B cell (primary cell): Measurements from ENCODE around the gene PRR3. TPM values are rescaled to one million over a fixed set of nuclear protein-coding genes. Genes with fewer than 3 reads are reported as not detected.

Experiments used
- ATAC-seq: fragments of 200-7000 bp; cut with Tn5 transposase; one replicate; pipeline ENCODE4 v1.10.0; 2021; ENCODE audit warnings: low read depth, mild to moderate bottlenecking, moderate number of reproducible peaks, moderate library complexity
- CTCF ChIA-PET: fragments of 350-600 bp; sonication (Branson Sonifier 250); formaldehyde crosslinking; loops from one replicate; lab custom pipeline; 2021; ENCODE audit warnings: antibody characterized with exemption, inconsistent platforms; lab: Charles Lee
- POLR2A ChIA-PET: fragments of 350-600 bp; sonication (Branson Sonifier 250); formaldehyde crosslinking; loops from one replicate; lab custom pipeline; 2021; ENCODE audit warnings: antibody characterized with exemption; lab: Charles Lee
- DNase-seq: peaks from one replicate; pipeline ENCODE4 v3.0.0; 2013
- H2AFZ ChIP-seq: 2 replicates; pipeline ENCODE4 v1.6.1; 2012; ENCODE audit warnings: mild to moderate bottlenecking, low read depth, low read length; ENCODE audit not compliant: insufficient read depth, poor library complexity, severe bottlenecking
- H3K27ac ChIP-seq, 2 donors: 1 replicate in 1 of 2; 2 replicates in 1 of 2; pipeline ENCODE4 v1.5.1; 2012 to 2013; ENCODE audit warnings: low read length in 2 of 2, mild to moderate bottlenecking in 2 of 2, moderate library complexity in 1 of 2
- H3K27me3 ChIP-seq, 4 experiments: fragments of 200-600 bp in 1 of 4; sonication (generic) in 1 of 4; replicated peaks in 1 of 4; 1 replicate in 2 of 4; 2 replicates in 2 of 4; pipeline versions ENCODE4 v1.6.1 to v1.7.0; 2013 to 2016; ENCODE audit warnings: low read length in 3 of 4, mild to moderate bottlenecking in 2 of 4, mixed read lengths in 1 of 4, moderate library complexity in 1 of 4; ENCODE audit not compliant: insufficient read depth in 4 of 4, control insufficient read depth in 3 of 4; ENCODE audit errors: control extremely low read depth in 1 of 4
- H3K36me3 ChIP-seq, 2 experiments: replicated peaks in 1 of 2; 1 replicate in 1 of 2; 2 replicates in 1 of 2; pipeline versions ENCODE4 v1.6.1 to v1.7.1; 2013; ENCODE audit warnings: low read length in 1 of 2; ENCODE audit not compliant: insufficient read depth in 2 of 2, control insufficient read depth in 1 of 2; ENCODE audit errors: control extremely low read depth in 1 of 2, extremely low read depth in 1 of 2
- H3K4me1 ChIP-seq, 2 donors: fragments of 200-600 bp in 1 of 2; sonication (generic) in 1 of 2; 1 replicate in 1 of 2; 2 replicates in 1 of 2; pipeline versions ENCODE4 v1.5.1 to v1.6.1; 2013 to 2017; ENCODE audit warnings: low read length in 2 of 2; ENCODE audit not compliant: control insufficient read depth in 2 of 2, insufficient read depth in 2 of 2
- H3K4me2 ChIP-seq: replicated peaks from 2 replicates; pipeline ENCODE3; 2012; ENCODE audit warnings: mild to moderate bottlenecking, low read depth, low read length; ENCODE audit not compliant: poor library complexity, severe bottlenecking
- H3K4me3 ChIP-seq, 5 experiments: fragments of 200-600 bp in 1 of 5; sonication (generic) in 1 of 5; 1 replicate in 3 of 5; 2 replicates in 2 of 5; pipeline versions ENCODE4 v1.5.1 to v1.7.0; 2011 to 2016; ENCODE audit warnings: low read length in 4 of 5, mild to moderate bottlenecking in 4 of 5, low read depth in 2 of 5, control low read depth in 1 of 5, moderate library complexity in 1 of 5; ENCODE audit not compliant: insufficient read depth in 1 of 5; ENCODE audit errors: control extremely low read depth in 1 of 5, extremely low read depth in 1 of 5
- H3K79me2 ChIP-seq: fragments of 200-600 bp; sonication (generic); one replicate; pipeline ENCODE4 v1.6.0; 2016; ENCODE audit warnings: low read length; ENCODE audit not compliant: control insufficient read depth, insufficient read depth
- H3K9ac ChIP-seq: fragments of 200-600 bp; sonication (generic); 2 replicates; pipeline ENCODE4 v1.6.1; 2017; ENCODE audit warnings: mild to moderate bottlenecking, low read length, moderate library complexity
- H3K9me3 ChIP-seq, 3 donors: one replicate each; pipeline versions ENCODE4 v1.6.1 to v1.7.1; 2013; ENCODE audit warnings: low read length in 2 of 3; ENCODE audit not compliant: control insufficient read depth in 2 of 3, insufficient read depth in 1 of 3; ENCODE audit errors: control extremely low read depth in 1 of 3
- H4K20me1 ChIP-seq: 2 replicates; pipeline ENCODE4 v1.6.0; 2012; ENCODE audit warnings: mild to moderate bottlenecking, low read length; ENCODE audit not compliant: insufficient read depth, control insufficient read depth, poor library complexity, severe bottlenecking
- H3K27ac Mint-ChIP-seq: one replicate; pipeline ENCODE4 v1.8.0; 2021; ENCODE audit warnings: mixed read lengths
- H3K27me3 Mint-ChIP-seq: one replicate; pipeline ENCODE4 v1.8.0; 2021; ENCODE audit warnings: mixed read lengths
- H3K4me1 Mint-ChIP-seq: one replicate; pipeline ENCODE4 v1.8.0; 2021; ENCODE audit warnings: mixed read lengths
- H3K4me3 Mint-ChIP-seq: one replicate; pipeline ENCODE4 v1.8.0; 2021; ENCODE audit warnings: mixed read lengths
- H3K9me3 Mint-ChIP-seq: one replicate; pipeline ENCODE4 v1.8.0; 2022; ENCODE audit warnings: mixed read lengths; ENCODE audit not compliant: insufficient read depth
- EZH2 ChIP-seq: IDR thresholded peaks from 2 replicates; pipeline ENCODE4 v1.6.1; 2012; ENCODE audit warnings: borderline replicate concordance, low read depth, mild to moderate bottlenecking, moderate library complexity, low read length; ENCODE audit not compliant: insufficient read depth, poor library complexity, severe bottlenecking
- WGBS: methylation state at CpG from one replicate; pipeline ENCODE4 v1.1.5; 2013; ENCODE audit warnings: missing lambda C conversion rate; ENCODE audit not compliant: insufficient coverage; 5-methylcytosine and 5-hydroxymethylcytosine counted together
- intact Hi-C: fragments of 100-400 bp; cut with micrococcal nuclease; formaldehyde crosslinking; loops from one replicate; pipeline ENCODE4 v1.10.0; 2022
- polyA plus RNA-seq: library from polyadenylated mRNA; depleted of rRNA; stranded (reverse); fragments of >200 nt; gene quantifications from 2 replicates; pipeline ENCODE4 v1.2.3, GENCODE V29; 2012
- total RNA-seq, 2 donors: library from RNA; stranded (reverse); fragments of 120-200 nt in 1 of 2; gene quantifications; 1 replicate in 1 of 2; 2 replicates in 1 of 2; pipeline versions ENCODE4 v1.2.3 to v1.2.4, GENCODE V29; 2013 to 2022
- TF ChIP-seq, protein P1 (sequence below): fragments of 200-600 bp; IDR thresholded peaks from one replicate; pipeline ENCODE4 v1.8.0; 2022; ENCODE audit warnings: antibody characterized with exemption, mild to moderate bottlenecking

PRR3 gene
- total and polyA plus RNA-seq, 2 donors (not counting 1 experiment from before 2014, with no cell fraction given), result 15.0 to 30.3 TPM

DNA sequence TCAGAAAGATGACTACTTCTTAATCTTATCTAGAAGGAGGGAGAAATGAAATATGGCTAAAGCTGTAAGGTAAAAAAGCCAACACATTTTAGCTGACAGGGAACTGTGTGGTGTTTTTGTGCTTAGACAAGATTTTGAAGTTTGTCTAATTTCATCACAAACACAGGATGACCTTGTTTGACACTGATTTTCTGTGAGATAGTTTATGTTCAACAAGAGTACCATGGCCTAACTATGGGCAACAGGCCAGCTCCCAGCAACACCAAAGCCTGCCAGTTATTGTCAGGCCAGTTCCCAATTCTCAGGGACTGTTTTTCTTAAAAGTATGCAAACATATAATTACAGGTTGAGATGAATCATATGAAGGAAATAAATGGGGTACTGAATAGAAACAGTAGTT is 8.7 kb downstream of the PRR3 start:
- Histone ChIP-seq H3K79me2 (peaks cover 33% of the 10 kb centered on the region), H3K27me3 (no peaks in the 10 kb centered on the region), H4K20me1 (no peaks in the 10 kb centered on the region), H3K36me3 (peaks cover 0 to 14% of the 10 kb centered on the region in 2 experiments), H3K4me3 (no peak overlapping the region), H3K9me3 (no peaks in the 10 kb centered on the region), H3K4me2 (no peak overlapping the region), H2AFZ (no peak overlapping the region), H3K27ac (no peak overlapping the region), H3K9ac (no peak overlapping the region), H3K4me1 (peaks cover 6 to 9% of the 10 kb centered on the region in 2 donors)
- ChIA-PET CTCF (interaction anchor here (0.9 to 3.6 kb wide), 7 partner anchors 15 to 164 kb away, joined by 3 to 15 read pairs (median 4); no protein-coding TSS in a partner anchor), POLR2A (interaction anchor here (0.6 to 1.5 kb wide), 2 partner anchors 9 to 64 kb away, joined by 4 to 5 read pairs; partner anchors contain the start of gene PRR3)
- ATAC-seq (no peak), DNase-seq (no peak)
- no peaks in the 10 kb centered on the region for H3K9me3 Mint-ChIP-seq
- intact Hi-C loops, result no loop called here
- TF ChIP-seq, protein P1, sequence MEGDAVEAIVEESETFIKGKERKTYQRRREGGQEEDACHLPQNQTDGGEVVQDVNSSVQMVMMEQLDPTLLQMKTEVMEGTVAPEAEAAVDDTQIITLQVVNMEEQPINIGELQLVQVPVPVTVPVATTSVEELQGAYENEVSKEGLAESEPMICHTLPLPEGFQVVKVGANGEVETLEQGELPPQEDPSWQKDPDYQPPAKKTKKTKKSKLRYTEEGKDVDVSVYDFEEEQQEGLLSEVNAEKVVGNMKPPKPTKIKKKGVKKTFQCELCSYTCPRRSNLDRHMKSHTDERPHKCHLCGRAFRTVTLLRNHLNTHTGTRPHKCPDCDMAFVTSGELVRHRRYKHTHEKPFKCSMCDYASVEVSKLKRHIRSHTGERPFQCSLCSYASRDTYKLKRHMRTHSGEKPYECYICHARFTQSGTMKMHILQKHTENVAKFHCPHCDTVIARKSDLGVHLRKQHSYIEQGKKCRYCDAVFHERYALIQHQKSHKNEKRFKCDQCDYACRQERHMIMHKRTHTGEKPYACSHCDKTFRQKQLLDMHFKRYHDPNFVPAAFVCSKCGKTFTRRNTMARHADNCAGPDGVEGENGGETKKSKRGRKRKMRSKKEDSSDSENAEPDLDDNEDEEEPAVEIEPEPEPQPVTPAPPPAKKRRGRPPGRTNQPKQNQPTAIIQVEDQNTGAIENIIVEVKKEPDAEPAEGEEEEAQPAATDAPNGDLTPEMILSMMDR, result no peak
- no peak for TF ChIP-seq EZH2
- peaks cover 14% of the 10 kb centered on the region for H3K4me1 Mint-ChIP-seq
- no peaks in the 10 kb centered on the region for H3K27me3 Mint-ChIP-seq
- no peak overlapping the region for H3K27ac Mint-ChIP-seq
- no peak overlapping the region for H3K4me3 Mint-ChIP-seq

DNA sequence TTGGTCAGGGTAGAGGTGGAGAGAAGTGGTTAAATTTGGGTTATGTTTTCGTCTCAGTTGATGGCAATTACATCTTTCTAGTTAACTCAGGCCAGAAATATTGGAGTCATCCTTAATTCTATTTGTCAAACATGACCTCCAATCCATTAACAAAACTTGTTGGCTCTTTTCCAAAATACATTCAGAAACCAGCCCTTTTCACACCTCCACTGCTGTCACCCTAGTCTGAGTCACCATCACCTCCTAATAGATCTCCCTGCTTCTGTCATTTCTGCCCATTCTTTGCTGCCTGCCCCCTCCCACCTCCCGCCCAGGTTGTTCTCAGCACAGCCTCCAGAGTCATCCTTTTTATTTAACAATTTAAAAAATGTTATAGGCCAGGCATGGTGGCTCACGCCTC is 11.2 kb downstream of the PRR3 start:
- Histone ChIP-seq H3K4me2 (no peak overlapping the region), H3K9ac (no peak overlapping the region), H3K36me3 (no peaks in the 10 kb centered on the region), H4K20me1 (peaks cover 15% of the 10 kb centered on the region), H3K27me3 (no peaks in the 10 kb centered on the region), H3K79me2 (peaks cover 43% of the 10 kb centered on the region), H3K4me3 (no peak overlapping the region), H3K27ac (no peak overlapping the region), H3K4me1 (peaks cover 21 to 26% of the 10 kb centered on the region in 2 donors), H3K9me3 (no peaks in the 10 kb centered on the region), H2AFZ (no peak overlapping the region)
- H3K4me1 Mint-ChIP-seq, result peaks cover 37% of the 10 kb centered on the region
- H3K4me3 Mint-ChIP-seq, result no peak overlapping the region
- ChIA-PET CTCF (no interaction called here), POLR2A (no interaction called here)
- H3K27me3 Mint-ChIP-seq, result no peaks in the 10 kb centered on the region
- TF ChIP-seq, protein P1, result no peak
- no peak for TF ChIP-seq EZH2
- DNase-seq (no peak), ATAC-seq (no peak)
- intact Hi-C loops, result no loop called here
- WGBS, result 100% methylated on average over 2 of the region's 3 CpGs
- H3K9me3 Mint-ChIP-seq, result no peaks in the 10 kb centered on the region
- no peak overlapping the region for H3K27ac Mint-ChIP-seq
